AG09319 (cell line): ENCODE measurements around the gene DAGLA.

Source experiments
- DNase-seq: peaks from one replicate; pipeline ENCODE4 v3.0.0-alpha.2; 2010; ENCODE audit warnings: low read depth; ENCODE audit errors: extremely low read depth
- TF ChIP-seq, protein P1 (sequence below): IDR thresholded peaks from 2 replicates; pipeline ENCODE4 v1.5.1; 2011; ENCODE audit warnings: low read depth, mild to moderate bottlenecking, inconsistent platforms, low read length, moderate library complexity

Gene DAGLA

DNA sequence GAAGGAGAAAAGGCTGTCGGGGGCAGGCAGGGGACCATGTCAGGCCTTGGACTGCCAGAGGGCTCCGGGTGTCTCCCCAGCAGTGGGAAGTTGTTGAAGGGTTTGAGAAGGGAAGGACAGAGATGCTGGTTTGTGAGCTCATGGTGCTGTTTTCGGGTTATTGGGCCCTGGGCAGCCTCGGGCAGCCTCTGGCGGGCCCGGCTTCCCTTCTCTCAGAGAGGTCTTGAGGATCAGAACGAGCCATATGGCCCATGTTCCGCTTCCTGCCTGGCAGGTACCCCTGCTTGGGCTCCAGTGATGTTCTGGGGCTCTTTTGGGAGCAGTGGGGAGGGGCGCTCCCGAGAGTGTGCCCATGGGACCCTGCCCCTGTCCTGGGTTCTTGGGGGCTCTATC lies 82.0 kb downstream of the DAGLA start:
- no peak for DNase-seq
- TF ChIP-seq, protein P1, sequence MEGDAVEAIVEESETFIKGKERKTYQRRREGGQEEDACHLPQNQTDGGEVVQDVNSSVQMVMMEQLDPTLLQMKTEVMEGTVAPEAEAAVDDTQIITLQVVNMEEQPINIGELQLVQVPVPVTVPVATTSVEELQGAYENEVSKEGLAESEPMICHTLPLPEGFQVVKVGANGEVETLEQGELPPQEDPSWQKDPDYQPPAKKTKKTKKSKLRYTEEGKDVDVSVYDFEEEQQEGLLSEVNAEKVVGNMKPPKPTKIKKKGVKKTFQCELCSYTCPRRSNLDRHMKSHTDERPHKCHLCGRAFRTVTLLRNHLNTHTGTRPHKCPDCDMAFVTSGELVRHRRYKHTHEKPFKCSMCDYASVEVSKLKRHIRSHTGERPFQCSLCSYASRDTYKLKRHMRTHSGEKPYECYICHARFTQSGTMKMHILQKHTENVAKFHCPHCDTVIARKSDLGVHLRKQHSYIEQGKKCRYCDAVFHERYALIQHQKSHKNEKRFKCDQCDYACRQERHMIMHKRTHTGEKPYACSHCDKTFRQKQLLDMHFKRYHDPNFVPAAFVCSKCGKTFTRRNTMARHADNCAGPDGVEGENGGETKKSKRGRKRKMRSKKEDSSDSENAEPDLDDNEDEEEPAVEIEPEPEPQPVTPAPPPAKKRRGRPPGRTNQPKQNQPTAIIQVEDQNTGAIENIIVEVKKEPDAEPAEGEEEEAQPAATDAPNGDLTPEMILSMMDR: no peak

DNA sequence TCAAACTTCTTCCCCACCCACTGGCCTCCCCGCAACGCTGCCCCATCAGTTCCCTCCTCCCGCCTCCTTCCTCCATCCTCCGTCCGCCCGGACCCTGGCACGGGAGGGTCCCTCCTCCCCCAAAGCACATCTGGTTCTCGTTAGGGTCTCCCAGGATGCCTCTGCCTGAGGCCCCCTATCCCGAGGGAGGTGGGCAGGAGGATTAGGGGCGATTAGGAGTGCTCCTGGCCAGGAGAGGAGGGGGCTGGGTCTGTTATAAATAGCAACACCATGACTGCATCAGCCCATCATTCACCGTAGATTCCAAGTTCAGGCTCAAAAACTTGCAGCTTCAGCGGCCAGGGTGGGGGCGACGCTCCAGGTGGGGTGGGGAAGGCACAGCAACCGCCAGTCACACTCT lies 82.6 kb downstream of the DAGLA start:
- DNase-seq: no peak
- TF ChIP-seq, protein P1: no peak

DNA sequence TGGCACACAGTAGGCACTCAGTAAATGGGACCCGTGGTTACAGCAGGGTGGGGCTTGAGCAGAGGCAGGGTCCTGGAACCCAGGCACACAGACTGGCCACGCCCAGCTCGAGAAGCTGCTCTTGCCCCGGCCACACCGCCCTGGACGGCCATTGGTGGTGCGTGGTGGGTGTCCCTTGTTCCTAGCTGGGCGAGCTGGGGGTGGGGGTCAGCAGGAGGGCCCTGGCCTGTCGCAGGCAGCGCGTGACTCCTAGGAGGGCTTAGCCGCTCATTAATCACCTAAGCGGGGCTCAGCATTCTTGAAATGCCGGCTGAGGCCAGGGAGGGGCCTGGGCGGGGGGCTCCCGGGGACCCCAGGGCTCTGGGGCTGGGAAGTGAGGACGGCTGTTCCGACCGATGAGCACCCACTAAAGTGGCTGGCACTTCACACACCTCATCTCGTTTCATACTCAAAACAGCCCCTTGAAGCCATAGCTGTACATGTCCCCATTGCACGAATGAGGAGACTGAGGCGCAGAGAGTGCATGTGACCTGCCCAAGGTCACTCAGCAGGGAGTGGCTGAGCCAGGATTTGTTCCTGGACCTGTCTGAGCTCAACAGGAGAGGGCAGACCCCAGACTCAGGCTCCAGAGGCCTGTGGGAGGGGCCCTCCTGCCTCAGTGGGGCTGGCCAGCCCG lies 83.9 kb downstream of the DAGLA start:
- DNase-seq: no peak
- TF ChIP-seq, protein P1: no peak

DNA sequence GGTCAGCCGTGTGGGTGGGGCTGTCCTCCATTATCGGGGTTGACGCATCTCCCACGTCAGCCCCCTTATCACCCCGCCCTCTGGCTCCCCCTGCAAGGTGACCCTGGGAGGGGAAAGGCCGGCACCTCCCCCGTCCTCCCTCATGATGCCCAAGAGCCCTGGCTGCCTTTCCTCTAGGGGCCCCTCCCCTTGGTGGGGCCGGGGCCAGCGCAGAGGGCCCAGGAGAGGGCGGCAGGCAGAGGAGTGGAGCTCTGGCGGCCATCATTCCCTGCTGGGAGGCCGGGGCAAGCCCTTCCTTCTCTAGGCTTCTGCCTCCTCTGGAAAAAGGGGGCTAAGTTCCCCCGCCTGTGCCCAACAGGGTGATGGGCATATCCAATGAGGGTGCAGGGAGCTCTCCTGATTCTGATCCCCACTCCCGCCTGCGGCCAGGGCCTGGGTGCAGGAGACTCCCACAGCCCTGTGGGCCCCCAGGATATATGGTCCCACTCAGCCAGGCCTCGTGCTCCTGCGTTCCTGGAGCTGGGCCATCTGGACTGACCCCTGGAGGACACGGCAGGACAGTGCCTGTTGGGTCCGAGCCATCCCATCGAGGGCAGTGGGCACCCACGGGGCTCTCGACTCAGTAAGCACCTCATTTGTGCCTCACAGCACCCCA lies 84.5 kb downstream of the DAGLA start:
- TF ChIP-seq, protein P1: no peak
- DNase-seq: no peak

DNA sequence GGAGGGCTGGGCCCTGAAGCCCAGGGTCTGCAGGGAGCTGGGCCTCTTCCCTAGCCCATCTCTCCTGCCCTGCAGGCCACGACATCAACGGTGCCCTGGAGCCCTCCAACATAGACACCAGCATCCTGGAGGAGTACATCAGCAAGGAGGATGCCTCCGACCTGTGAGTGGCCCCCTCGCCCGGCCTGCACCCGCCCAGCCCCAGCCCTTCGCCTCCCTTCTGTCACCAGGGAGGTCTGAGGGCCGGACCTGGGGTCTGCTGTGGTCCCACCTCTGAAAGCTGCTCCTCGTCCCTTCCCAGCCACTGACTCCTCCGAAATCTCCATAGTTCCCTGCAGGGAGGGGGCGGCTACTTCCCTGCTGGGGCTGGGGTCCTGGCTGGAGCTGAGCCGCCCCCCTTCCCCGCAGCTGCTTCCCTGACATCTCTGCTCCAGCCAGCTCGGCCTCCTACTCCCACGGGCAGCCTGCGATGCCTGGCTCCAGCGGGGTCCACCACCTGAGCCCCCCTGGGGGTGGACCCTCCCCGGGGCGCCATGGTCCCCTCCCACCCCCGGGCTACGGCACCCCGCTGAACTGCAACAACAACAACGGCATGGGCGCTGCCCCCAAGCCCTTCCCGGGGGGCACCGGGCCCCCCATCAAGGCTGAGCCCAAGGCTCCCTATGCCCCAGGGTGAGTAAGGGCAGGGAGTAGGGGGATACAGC lies 85.5 kb downstream of the DAGLA start:
- no peak for DNase-seq
- TF ChIP-seq, protein P1: no peak

DNA sequence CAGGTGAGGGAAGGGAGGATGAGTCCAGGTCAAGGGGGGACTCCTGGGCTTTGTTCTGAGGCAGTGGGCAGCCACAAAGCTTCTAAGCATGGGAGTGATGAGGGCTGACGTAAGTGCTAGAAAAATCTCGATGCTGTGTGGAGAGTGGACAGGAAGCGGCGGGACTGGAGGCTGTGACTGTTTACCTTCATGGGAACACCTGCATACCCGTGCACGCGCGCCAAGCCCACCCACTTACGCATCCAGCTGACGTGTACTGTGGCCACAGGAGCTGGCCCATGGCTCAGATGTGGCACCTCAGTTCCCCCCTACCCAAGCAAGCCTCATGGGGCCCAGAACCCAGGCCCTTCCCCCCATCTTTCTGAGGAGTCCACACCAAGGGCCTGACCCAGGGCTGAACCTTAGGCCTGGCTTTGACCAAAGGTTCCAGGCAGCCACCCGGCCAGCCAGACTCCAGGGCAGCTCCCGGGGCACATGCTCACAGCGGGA lies 86.2 kb downstream of the DAGLA start:
- TF ChIP-seq, protein P1: no peak
- DNase-seq: no peak
